Psoas muscle (tissue), 8 donors: ENCODE results near the gene DAW1. TPM values are rescaled to one million over a fixed set of nuclear protein-coding genes. Genes with fewer than 3 reads are reported as not detected.

Source experiments
- ATAC-seq, 4 donors: fragments of 200-7000 bp; cut with Tn5 transposase; one replicate each; pipeline ENCODE4 v1.9.1; 2020; ENCODE audit warnings: moderate library complexity in 3 of 4, mild to moderate bottlenecking in 2 of 4
- DNase-seq, 2 donors: peaks; one replicate each; pipeline ENCODE4 v3.0.0-alpha.2; 2020
- H3K27ac ChIP-seq: fragments of 200-600 bp; one replicate; pipeline ENCODE4 v1.8.0; 2022
- H3K27me3 ChIP-seq, 3 donors: fragments of 200-600 bp in 1 of 3; one replicate each; pipeline versions ENCODE4 v1.6.1 to v1.8.0; 2013 to 2022; ENCODE audit warnings: low read length in 2 of 3, mild to moderate bottlenecking in 2 of 3, moderate library complexity in 1 of 3; ENCODE audit not compliant: insufficient read depth in 3 of 3
- H3K36me3 ChIP-seq, 2 donors: fragments of 200-600 bp in 1 of 2; one replicate each; pipeline versions ENCODE4 v1.6.1 to v1.8.0; 2013 to 2022; ENCODE audit warnings: low read depth in 1 of 2, mild to moderate bottlenecking in 1 of 2, moderate library complexity in 1 of 2; ENCODE audit not compliant: insufficient read depth in 1 of 2
- H3K4me1 ChIP-seq: fragments of 200-600 bp; one replicate; pipeline ENCODE4 v1.8.0; 2022
- H3K4me3 ChIP-seq: fragments of 200-600 bp; one replicate; pipeline ENCODE4 v1.8.0; 2022; ENCODE audit warnings: mild to moderate bottlenecking
- H3K9me3 ChIP-seq: fragments of 200-600 bp; one replicate; pipeline ENCODE4 v1.8.0; 2022
- WGBS, 3 donors: extraction: QIAGEN DNeasy Blood & Tissue Kit; methylation state at CpG; one replicate each; pipeline versions ENCODE4 v1.1.6 to v1.1.7; 2013; 5-methylcytosine and 5-hydroxymethylcytosine counted together
- intact Hi-C, 2 donors: fragments of 100-400 bp; cut with DNase I; formaldehyde crosslinking; loops; one replicate each; pipeline versions ENCODE4 v1.11.0 to v1.14.2; 2022
- polyA plus RNA-seq, 3 donors: library from polyadenylated mRNA; stranded (reverse); fragments of 200-250 nt; gene quantifications; one replicate each; pipeline ENCODE4 v1.2.3, GENCODE V29; 2013
- total RNA-seq, 4 donors: library from RNA; stranded (reverse); fragmentation: NEBNext Ultra II Directional in 2 of 4; extraction: Animal tissue kit (Norgen Biotek cat#: 25700) in 2 of 4; gene quantifications; one replicate each; pipeline versions ENCODE4 v1.2.1 to v1.2.4, GENCODE V29; 2021 to 2023
- TF ChIP-seq, protein P1 (sequence below): fragments of 200-600 bp; IDR thresholded peaks from one replicate; pipeline ENCODE4 v1.8.0; 2022; ENCODE audit warnings: antibody characterized with exemption
- donor health status: healthy with polysubstance abuse.
- donor health status: DM: no; HTN: no; CAD: no; lungs with moderate emphysema.
- donor health status: Bipolar disorder and iron deficiency.
- donor health status: healthy.
- donor health status: DM: yes; HTN: yes; CAD: no.
- donor health status: DM: no; HTN: no; CAD: no.
- donor health status: DM: no; HTN: no; CAD: no.
- donor health status: DM: yes; HTN: yes; CAD: no.

The DAW1 gene
- total and polyA plus RNA-seq, 7 donors, result 0.03 to 0.21 TPM; not detected in 5

DNA sequence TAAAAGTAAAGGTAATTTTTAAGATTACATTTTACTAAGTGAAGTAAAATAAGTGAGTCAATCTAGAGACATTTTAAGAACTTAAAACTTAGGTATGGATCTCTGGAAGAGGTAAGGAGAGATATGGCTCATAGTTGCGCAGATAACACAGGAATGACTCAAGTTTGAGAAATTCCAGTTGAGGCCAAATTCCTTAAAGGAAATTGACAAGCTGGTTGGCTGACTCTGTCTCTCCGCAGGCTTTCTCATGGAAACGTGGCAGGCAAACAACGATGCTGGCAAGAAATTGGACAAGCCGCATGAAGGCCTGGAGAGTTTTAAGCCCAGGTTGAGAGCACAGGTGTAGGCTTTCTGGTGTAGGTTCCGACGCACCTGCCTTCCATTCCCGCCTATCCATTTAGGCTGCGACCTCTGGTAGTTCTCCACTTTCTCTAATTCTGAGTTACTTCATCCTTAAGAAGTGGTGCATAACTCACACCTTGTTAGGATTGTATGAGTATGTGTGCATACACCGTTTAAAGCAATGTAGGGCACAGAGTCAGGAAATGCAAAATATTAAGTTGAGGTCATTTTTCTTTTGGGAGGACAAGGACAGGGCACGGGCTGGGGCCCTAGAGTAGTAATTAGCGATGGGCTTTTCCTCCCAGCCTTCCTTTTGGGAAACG lies 589 bp upstream of the DAW1 start:
- Histone ChIP-seq H3K9me3 (no peaks in the 10 kb centered on the region), H3K4me1 (no peaks in the 10 kb centered on the region), H3K36me3 (no peaks in the 10 kb centered on the region), H3K27ac (no peak overlapping the region), H3K27me3 (peaks cover 0 to 20% (median 2%) of the 10 kb centered on the region in 3 donors), H3K4me3 (peak overlapping the region; percentile 35)
- ATAC-seq (no peak), DNase-seq (no peak)
- intact Hi-C loops, result no loop called here
- 61 to 66% (median 63%) methylated on average over 13 of the region's 13 CpGs for WGBS, 3 donors
- TF ChIP-seq, protein P1, sequence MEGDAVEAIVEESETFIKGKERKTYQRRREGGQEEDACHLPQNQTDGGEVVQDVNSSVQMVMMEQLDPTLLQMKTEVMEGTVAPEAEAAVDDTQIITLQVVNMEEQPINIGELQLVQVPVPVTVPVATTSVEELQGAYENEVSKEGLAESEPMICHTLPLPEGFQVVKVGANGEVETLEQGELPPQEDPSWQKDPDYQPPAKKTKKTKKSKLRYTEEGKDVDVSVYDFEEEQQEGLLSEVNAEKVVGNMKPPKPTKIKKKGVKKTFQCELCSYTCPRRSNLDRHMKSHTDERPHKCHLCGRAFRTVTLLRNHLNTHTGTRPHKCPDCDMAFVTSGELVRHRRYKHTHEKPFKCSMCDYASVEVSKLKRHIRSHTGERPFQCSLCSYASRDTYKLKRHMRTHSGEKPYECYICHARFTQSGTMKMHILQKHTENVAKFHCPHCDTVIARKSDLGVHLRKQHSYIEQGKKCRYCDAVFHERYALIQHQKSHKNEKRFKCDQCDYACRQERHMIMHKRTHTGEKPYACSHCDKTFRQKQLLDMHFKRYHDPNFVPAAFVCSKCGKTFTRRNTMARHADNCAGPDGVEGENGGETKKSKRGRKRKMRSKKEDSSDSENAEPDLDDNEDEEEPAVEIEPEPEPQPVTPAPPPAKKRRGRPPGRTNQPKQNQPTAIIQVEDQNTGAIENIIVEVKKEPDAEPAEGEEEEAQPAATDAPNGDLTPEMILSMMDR, result no peak

DNA sequence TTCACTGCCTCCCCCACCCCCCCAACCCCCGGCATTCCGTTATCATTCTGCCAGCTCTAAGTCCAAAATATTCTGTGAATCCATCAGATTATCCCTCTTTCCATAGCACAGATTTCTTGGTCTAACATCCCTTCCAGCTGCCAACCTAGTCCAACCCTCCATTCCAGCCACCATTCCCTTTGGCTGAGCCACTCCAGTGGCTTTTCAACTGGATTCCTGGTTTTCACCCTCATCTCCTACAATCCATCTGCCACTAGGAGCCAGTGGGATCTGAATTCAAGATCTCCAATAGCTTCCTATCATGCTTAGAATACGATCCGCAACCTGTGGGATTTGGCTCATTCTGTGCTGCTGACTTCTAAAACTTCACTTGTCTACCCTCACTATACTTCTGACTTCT lies 1.2 kb downstream of the DAW1 start:
- Histone ChIP-seq H3K27me3 (peaks cover 0 to 20% (median 0%) of the 10 kb centered on the region in 3 donors), H3K9me3 (no peaks in the 10 kb centered on the region), H3K36me3 (no peaks in the 10 kb centered on the region), H3K4me3 (no peak overlapping the region), H3K27ac (no peak overlapping the region), H3K4me1 (no peaks in the 10 kb centered on the region)
- TF ChIP-seq, protein P1, result no peak
- 77 to 80% (median 80%) methylated on average over 4 of the region's 4 CpGs for WGBS, 3 donors
- ATAC-seq (no peak), DNase-seq (no peak)
- intact Hi-C loops, result no loop called here

DNA sequence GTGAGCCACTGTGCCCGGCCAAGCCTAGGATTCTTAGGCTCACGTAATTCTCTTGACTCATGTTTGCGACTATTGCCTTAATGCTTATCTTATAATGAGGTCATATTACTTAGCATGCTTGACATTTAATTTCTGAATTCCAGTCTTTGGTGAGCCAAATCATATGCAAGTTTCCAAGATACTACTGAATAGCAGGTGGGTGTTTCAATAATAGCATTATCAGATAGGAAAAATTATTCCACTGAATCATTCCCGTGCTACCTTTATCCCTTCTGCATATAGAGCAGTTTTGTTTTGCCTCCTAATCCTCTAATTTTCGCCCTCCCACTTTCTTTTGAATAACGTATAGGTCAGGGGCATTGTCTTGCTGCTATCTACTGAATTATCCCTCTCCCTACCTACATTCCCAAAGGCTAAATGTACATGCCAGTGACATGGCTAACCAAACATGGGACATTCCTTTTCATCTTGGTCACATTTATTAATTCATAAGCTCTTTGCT lies 4.9 kb downstream of the DAW1 start:
- DNase-seq (no peak), ATAC-seq (no peak)
- no peak overlapping the region for H3K27ac ChIP-seq
- H3K4me3 ChIP-seq, result no peak overlapping the region
- WGBS, 3 donors, result 78 to 87% (median 82%) methylated on average over 6 of the region's 6 CpGs
- no peaks in the 10 kb centered on the region for H3K4me1 ChIP-seq
- peaks cover 0 to 17% (median 0%) of the 10 kb centered on the region in 3 donors for H3K27me3 ChIP-seq
- H3K9me3 ChIP-seq, result no peaks in the 10 kb centered on the region
- intact Hi-C loops, result no loop called here
- H3K36me3 ChIP-seq, result no peaks in the 10 kb centered on the region
- TF ChIP-seq, protein P1, result no peak

DNA sequence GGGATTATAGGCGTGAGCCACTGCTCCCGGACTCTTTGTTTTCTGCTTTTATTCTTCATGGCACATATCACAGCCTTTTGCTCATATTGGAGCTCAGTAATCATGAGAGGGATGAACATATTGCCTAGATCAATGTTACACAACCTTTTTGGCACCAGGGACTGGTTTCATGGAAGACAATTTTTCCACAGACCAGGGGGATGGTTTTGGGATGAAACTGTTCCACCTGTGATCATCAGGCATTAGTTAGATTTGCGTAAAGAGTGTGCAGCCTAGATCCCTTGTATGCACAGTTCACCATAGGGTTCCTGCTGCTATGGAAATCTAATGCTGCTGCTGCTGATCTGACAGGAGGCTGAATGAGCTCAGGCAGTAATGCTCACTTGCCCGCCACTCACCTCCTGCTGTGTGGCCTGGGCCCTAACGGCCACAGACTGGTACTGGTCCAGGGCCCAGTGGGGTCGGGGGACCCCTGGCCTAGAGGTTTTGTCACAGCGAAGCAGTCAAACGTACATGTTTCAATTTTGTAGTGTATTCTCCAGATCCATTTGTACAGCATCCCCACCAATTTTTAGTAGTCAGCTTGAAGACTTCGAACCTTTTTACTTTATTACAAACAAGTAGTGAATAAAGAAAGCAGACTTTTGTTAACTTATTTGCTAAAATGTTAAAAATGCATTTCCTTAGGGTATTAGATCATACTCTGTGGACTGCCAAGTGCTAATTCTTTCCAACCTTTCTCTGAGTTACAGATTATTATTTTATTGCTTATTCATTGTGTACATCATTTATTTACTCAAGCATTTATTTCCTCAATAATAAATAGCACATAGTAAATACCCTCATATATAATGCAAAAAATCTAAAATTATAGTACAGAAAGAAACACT lies 6.2 kb downstream of the DAW1 start:
- TF ChIP-seq, protein P1, result no peak
- DNase-seq (no peak), ATAC-seq (peak in 1 of 4 donors; percentile 41)
- Histone ChIP-seq H3K4me3 (no peak overlapping the region), H3K9me3 (no peaks in the 10 kb centered on the region), H3K4me1 (no peaks in the 10 kb centered on the region), H3K27me3 (peaks cover 0 to 7% (median 0%) of the 10 kb centered on the region in 3 donors), H3K36me3 (no peaks in the 10 kb centered on the region), H3K27ac (peak overlapping the region; percentile 27)
- intact Hi-C loops, result no loop called here
- 38 to 56% (median 44%) methylated on average over 9 of the region's 9 CpGs for WGBS, 3 donors
